Non-pigmented ciliary epithelial cell (primary cell): ENCODE results near the gene SPATA46.
"Not testable (repeated sequence)": the region's sequence is repeated elsewhere in the genome, so short reads cannot be mapped to it uniquely, and the experiment has no call there.

Experiments used
- DNase-seq: peaks from one replicate; pipeline ENCODE4 v3.0.0-alpha.2; 2010; ENCODE audit warnings: low read depth

Gene SPATA46, protein sequence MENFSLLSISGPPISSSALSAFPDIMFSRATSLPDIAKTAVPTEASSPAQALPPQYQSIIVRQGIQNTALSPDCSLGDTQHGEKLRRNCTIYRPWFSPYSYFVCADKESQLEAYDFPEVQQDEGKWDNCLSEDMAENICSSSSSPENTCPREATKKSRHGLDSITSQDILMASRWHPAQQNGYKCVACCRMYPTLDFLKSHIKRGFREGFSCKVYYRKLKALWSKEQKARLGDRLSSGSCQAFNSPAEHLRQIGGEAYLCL

DNA sequence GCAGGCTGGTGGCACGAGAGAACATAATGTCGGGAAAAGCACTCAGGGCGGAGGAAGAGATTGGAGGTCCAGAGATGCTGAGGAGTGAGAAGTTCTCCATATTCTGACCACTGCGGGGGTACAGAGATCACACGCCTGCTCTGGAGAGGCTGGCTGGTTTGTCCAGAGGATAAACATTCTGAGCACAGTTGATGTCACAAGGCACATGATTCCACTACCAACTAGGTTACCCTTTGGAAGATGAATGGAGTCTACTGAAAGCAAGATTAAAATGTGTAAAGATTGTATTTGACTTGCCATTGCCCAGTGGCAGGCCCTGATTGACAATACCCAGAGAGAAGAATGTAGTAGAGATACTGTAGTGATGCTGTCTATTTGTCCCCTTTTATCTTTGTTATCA, at the start of gene SPATA46:
Gene SPATA46, minus strand, starts transcription at position 164 of the 400 bp plus-strand sequence. Its CDS starts 64 bp downstream, at position 100.
- DNase-seq = no peak

DNA sequence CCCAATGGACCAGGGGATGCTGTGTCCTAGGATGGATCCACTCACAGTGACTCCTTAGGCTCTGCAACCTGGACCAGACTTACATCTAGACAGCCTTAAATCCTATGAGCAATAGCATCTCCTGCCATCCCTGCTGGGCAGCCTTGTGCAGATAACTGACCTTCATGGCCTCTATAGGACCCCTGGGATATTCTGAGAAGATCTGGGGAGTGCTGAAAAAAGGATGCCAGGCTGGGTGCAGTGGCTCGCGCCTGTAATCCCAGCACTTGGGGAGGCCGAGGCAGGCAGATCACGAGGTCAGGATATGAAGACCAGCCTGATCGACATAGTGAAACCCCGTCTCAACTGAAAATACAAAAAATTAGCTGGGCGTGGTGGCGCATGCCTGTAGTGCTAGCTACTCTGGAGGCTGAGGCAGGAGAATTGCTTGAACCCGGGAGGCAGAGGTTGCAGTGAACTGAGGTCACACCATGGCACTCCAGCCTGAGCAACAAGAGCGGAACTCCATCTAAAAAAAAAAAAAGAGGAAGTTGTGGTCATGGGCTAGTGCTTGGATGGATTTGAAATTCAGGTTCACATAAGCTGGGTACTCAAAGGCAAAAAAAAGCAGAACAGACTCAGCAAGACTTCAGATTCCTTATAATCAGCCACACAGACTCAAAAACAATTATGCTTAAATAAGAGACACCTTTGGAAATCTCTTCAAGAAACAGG, 46.2 kb upstream of the SPATA46 start:
- DNase-seq = no peak

DNA sequence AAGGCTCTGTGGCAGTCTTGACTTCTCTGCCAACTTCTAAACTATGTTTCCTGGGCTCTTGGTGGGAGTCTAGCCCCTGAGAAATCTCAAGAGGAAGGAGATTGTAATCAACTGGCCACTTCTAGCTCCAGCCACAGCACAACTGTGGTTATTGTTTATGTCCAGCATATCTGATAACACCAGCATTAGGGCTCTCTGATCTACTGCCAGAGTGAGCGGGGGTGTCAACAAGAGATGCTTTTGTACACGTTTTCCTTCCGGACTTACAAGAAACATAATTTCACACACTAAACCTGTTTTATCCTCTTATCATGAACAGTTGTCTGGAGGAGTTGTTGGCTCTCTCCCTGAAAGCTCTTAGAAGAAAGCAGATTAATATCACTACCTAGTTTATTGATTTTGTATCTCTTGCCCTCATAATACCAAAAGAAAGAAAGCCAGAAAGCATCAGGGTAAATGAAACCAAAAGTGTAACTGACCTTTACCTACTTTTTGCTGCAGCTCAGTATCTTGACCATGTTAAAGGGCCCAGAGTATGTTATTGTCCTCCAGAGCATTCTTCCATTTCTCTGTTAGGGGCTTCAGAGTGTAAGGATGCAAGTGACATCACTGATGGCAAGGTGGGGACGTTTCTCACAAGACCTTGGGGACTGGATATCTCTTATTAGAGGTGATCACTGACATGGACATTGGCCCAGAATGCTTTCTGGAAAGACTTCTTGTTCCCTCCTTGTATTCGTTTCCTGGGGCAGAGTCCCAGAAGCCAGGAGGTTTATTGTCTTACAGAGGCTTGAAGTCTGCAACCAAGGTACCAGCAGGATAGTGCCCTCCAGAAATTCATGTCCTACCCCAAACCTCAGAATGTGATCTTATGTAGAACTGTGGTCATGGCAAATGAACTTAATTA, 44.9 kb upstream of the SPATA46 start:
- DNase-seq = no peak

DNA sequence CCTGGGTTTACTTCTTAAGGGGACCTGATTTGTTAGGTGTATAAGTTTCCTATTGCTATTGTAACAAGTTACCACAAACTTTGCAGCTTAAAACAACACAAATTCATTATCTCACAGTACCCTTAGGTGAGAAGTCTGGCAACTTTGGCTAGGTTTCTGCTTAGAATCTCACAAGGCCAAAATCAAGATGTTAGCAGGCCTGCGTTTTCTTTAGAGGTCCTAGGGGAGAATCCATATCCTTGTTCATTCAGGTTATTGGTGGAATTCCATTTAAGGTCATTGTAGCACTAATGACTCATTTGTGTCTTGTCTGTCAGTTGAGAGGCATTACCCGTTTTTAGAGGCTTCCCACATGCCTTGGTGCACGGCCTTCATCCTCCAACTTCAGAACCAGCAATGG, 43.5 kb upstream of the SPATA46 start:
- DNase-seq = no peak

DNA sequence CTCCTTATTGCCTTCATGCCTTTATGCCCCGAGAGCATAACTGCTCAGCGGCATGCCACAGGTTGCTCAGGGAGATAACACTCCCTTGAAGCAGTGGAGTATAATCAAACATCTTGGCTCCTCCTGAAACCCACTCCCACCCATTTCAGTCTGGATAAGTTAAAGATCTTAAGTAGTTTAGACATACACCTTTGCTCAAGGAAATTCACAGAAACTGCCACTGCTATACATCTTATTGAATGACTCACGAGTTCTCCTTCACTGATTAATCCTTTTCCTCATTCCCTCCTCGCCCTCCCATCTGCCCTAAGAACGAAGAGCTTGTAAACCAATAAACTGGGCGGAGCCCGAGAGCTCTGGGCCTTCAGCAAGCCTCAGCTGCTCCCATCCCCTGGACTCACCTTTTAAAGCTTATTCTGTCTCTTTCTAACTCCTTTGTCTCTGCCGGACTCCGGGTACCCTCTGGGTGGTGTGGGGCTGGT, 42.8 kb upstream of the SPATA46 start:
- DNase-seq = not testable (repeated sequence)

DNA sequence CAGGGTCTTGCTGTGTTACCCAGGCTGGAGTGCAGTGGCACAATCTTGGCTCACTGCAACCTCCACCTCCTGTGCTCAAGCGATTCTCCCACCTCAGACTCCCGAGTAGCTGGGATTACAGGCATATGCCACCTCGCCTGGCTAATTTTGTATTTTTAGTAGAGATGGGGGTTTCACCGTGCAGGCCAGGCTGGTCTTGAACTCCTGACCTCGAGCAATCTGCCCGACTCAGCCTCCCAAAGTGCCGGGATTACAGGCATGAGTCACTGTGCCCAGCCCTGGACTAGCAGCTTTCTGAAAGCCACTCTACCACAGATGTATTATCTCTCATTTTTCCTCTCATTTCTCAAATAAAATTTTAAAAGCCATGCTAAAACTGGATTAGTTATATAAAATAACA, 41.9 kb upstream of the SPATA46 start:
- DNase-seq = not testable (repeated sequence)

DNA sequence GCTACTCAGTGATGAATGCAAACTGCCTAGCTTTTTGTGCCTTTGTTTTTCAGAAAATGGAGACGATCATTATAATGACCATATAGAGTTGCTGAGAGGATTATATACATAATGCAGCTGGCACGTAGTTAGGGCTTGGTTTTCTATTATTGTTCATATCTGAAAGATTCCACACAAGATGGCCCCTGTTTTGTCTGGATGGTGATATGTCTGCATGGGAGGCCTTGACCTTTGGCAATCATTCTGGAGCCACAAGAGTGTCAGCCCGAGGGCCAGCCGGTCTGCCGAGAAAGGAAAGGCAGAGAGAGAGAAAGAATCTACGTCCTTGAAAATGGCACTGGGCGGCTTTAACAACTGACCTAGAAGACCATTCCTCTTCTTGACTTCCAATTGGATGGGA, 41.0 kb upstream of the SPATA46 start:
- no peak for DNase-seq

DNA sequence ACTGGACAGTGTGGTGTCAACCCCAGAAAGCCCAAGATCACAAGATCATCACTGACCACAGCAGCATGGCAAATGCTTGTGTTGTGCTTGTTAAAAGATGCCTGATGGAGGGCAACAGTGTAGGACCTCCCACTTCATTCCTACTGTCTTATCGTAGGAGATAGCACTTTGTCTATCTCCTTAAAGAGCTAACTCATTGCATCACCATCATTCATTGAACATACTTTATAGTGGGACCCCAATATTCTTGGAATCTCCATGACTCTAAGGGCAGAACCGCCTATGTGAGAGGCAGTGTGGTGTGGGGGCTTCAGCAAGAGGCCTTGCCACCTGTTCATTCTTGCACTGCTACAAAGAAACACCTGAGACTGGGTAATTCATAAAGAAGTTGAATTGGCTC, 40.3 kb upstream of the SPATA46 start:
- DNase-seq = no peak

DNA sequence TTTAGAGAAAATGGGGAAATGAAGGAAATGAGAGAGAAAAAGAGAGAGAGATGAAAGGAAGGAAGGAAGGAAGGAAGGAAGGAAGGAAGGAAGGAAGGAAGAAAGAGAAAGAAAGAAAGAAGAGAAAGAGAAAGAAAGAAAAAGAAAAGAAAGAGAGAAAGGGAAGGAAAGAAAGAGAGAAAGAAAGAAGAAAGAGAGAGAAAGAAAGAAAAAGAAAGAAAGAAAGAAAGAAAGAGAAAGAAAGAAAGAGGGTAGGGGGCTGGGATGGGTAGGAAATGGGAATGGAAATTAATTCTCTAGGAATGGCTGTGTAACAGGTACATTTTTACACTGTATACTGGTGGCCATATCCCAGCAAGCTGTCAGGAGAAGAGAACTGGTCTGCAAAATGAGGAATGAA, 39.6 kb upstream of the SPATA46 start:
- no peak for DNase-seq

DNA sequence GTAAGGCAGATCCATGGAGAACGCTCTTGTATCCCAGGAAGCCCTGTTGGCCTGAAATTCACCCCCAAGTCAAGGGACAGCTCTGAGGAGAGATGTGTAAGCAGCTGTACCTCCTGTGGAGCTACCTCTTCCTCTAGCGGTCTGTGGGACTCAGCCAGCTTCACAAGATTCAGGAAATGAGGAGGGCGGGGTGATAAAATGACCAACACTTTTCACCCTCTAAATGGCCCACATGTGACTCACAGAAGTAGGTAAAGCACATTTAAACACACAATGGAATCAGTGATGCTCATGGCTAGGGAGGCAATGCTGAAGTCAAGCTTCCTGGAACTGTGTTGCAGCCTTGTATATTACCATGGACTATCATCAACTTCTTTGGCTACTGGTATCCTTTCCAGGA, 35.3 kb upstream of the SPATA46 start, which contains the start of gene SH2D1B:
Gene SH2D1B, minus strand, starts transcription at position 135 of the 400 bp plus-strand sequence. Its CDS starts 120 bp downstream, at position 15.
- DNase-seq = no peak

DNA sequence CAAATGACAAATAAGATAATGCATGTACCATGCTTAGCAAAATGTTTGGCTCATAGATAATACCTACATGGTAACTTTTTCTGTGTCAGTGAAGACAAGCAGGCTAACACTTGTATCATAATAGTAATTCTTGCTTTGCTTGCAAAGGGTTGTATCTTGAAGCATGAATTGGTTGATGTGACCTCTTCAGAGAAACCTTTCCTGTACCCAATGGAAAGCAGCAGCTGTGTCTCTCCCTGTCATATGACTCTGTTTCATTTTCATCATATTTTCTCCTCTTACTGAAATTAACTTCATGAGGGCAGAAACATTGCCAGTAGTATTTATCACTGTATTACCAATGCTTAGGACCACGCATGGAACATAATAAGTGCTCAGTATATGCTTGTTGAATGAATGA, 30.9 kb upstream of the SPATA46 start:
- DNase-seq = no peak

DNA sequence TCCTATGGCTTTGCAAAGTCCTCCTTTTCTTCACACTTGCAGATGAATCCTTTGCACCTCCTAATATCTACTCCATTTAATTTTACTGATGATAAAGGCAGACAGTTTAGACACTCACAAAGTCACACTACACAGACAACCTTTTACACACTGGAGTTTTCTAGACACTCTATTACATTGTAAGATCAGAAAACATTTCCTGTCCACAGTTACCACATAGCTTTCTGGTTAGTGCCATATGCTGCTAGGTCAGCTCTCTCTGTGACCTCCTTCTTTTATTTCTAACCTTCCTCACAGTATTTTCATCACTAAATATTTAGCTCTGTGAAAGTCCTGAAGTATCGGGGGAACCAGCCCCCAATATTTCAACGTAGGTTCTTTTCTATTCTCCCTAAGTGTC, 30.2 kb upstream of the SPATA46 start:
- DNase-seq = no peak

DNA sequence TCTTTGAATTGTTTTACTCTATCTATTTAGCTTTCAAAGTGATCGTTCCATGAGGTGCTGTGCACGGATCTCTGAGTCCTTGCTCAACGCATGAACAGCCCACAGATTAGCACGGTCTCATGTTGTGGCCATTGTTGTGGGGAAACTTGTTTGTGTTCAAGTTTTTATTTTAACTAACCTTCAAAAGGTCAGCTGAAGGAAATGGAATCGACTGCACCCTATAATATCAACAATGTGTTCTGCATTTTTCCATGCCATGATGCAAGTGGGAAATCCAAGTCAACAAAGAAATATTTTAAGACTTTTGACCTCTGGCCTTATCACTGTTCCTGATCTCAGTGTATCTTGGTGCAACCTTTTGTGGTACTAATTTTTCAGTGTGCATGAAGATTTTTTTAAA, 29.1 kb upstream of the SPATA46 start:
- no peak for DNase-seq

DNA sequence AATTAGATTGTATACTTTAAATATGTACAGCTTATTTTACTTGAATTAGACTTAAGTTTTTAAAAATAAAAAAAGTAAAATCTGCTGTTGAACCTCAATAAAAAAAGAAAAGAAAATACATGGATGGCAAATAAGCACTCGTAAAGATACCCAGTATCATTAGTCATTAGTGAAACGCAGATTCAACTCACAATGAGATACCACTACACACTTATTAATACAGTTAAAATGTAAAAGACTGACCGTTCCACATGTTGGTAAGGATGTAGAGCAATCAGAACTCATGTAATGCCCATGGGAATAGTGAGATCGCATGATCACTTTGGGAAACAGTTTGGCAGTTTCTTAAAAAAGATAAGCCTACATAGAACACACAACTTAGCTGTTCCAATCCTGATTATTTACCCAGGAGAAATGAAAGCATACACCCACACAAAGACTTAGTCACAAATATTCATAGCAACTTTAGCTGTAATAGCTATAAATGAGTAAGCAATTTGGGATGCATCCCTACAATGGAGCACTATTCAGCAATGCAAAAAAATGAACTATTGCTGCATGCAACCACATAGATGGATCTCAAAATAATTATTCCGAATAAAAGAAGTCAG, 28.0 kb upstream of the SPATA46 start:
- peak; percentile 70 for DNase-seq

DNA sequence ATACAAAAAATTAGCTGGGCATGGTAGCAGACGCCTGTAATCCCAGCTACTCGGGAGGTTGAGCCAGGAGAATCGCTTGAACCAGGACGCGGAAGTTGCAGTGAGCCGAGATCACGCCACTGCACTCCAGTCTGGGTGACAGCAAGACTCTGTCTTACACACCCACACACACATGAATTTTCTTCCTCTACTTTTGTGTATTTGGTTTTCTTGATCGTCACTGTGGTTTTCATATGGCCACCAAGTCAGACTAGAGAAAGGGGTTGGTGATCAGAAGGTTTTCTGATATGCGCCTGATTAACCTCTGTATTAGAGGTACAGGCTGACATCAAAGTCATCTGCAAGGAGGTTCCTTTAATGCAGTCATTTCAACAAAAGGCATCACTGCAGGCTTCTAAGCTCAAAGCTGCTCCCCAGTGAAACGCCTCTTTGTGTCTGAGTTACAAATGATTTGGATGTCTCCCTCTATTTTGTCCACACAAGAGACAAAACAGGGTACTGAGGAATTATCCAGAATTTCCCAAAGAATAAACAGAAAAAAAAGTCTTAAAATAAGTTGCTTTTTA, 24.2 kb upstream of the SPATA46 start:
- DNase-seq = no peak

DNA sequence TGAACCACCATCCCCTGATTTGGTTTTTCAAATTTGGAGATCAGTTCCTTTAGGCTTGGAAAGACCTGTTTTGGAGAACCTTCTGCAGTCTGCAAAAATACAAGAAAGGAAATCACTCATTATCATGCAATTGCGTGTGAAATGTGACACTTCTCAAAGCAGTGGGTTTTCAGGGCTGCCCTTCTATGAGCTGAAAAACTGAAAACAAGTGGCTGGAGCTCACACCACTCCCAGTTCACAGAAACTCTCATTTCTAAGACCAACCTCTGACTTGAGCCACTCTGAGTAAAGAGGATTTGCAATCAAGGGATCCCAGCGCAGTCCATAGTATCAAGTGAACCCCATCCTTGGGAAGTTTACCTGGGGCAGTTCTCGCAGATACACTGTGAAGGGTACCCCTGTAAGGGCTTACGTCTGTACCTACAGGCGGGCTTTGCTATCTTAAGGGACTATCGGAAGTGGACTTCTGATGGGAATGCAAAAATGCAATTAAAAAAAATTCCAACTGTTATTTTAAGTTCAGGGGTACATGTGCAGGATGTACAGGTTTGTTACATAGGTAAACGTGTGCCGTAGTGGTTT, 22.4 kb upstream of the SPATA46 start:
- DNase-seq = no peak

DNA sequence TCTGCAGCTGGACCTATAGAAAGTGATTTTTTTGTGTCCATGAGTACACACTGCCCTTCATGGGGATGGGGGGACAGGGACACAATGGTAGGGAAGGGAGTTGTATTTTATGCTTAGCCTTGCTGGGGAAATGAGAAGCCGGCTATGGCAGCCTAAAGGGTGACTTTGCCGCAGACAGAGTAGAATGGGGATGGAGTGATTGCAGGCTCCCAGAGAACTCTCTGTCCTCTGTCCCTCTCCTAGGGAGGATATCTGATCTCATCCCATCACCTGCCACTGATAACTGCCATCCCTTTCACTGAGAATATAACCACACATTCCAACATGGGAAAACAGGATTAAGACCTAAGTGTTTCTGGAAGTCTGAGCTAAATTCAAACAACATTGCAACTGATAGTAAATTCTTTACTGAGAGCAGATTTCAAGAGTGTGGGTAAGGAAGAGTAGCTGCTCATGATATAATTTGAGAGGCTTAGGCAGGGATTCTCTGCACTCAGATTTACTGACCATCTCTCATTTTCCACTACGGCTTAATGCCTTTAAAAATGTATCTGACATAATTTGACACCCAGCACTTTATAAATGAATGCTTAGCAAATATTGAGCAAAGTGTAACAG, 21.4 kb upstream of the SPATA46 start:
- DNase-seq = no peak

DNA sequence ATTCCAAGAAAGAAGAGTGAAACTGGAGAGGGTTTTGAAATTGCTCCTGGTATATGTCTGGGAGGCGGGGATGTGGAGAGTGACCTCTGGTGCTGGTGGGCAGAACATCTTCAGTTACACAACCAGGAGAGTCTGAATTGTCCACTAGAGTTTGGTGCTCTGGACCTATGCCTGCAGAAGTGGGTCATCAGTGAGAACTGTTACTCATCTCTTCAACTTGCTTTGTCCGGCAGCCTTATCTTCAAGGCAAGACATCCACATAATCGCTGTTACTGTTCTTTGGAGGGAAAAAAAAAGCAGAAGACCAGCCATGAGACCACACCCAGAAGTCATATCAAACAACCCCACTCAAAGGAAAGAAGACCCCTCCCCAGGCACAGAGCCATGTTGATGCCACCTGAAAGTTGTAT, 20.4 kb upstream of the SPATA46 start:
- no peak for DNase-seq

DNA sequence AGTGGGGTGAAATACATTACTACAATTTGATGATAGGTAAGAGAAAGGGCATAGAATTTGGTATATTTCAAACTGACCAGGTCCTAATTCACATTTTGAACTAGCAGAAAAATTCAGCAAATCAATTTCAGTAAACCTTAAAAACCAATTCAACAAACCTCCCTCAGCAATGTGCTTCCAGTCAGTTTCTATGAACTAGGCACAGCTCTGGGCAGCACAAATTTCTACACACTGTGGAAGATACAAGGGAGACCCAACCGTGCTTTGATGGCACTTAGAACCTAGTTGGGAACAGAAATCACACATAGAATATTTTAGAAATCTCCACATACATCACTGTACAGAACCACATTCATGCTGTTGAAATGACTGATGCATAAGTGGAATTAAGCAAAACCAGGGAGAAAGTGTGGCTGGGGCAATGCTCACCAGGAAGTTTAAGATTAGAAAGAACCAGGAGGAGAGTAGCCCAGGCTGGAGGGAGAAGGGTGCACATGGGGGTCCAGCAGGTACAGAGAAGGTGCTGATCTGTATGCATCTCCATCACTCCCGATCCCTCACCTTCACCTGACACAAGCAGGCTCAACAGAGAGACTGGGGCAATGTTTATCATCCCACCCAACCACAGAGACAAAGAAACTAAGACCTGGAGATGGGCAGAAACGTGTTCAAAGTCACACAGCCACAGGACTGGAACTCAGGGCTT, 19.7 kb upstream of the SPATA46 start:
- DNase-seq = no peak
